Natural killer cell (primary cell): ENCODE data around the gene TEX2. TPM values are rescaled to one million over a fixed set of nuclear protein-coding genes. Genes with fewer than 3 reads are reported as not detected.
"Not testable (repeated sequence)": the region's sequence is repeated elsewhere in the genome, so short reads cannot be mapped to it uniquely, and the experiment has no call there.

Experiments used
- ATAC-seq, 3 donors: fragments of 150-1000 bp in 2 of 3; fragments of 200-7000 bp in 1 of 3; cut with Tn5 transposase; 1 replicate in 1 of 3; 2 replicates in 2 of 3; pipeline ENCODE4 v1.10.0; 2021; ENCODE audit warnings: mild to moderate bottlenecking in 2 of 3, moderate library complexity in 2 of 3
- DNase-seq, 2 donors: peaks; one replicate each; pipeline versions ENCODE4 v3.0.0 to v3.0.0-alpha.2; 2013 to 2021; ENCODE audit warnings: mixed read lengths in 1 of 2
- H3K27ac ChIP-seq: one replicate; pipeline ENCODE4 v1.5.1; 2013; ENCODE audit warnings: mild to moderate bottlenecking, low read length
- H3K27me3 ChIP-seq: one replicate; pipeline ENCODE4 v1.6.1; 2013; ENCODE audit warnings: low read length; ENCODE audit not compliant: control insufficient read depth, insufficient read depth
- H3K36me3 ChIP-seq: one replicate; pipeline ENCODE4 v1.6.1; 2013; ENCODE audit warnings: low read length; ENCODE audit not compliant: control insufficient read depth, insufficient read depth
- H3K4me1 ChIP-seq: one replicate; pipeline ENCODE4 v1.6.1; 2013; ENCODE audit warnings: low read length; ENCODE audit not compliant: control insufficient read depth, insufficient read depth
- H3K4me3 ChIP-seq: one replicate; pipeline ENCODE4 v1.5.1; 2013; ENCODE audit warnings: low read length
- H3K9me3 ChIP-seq: one replicate; pipeline ENCODE4 v1.6.1; 2013; ENCODE audit warnings: low read length; ENCODE audit not compliant: control insufficient read depth, insufficient read depth
- H3K27ac Mint-ChIP-seq, 2 donors: one replicate each; pipeline ENCODE4 v1.8.0; 2022; ENCODE audit warnings: mild to moderate bottlenecking in 2 of 2, mixed read lengths in 2 of 2, moderate library complexity in 1 of 2
- H3K27me3 Mint-ChIP-seq, 2 donors: one replicate each; pipeline ENCODE4 v1.8.0; 2022; ENCODE audit warnings: low read depth in 2 of 2, mixed read lengths in 2 of 2
- H3K36me3 Mint-ChIP-seq: one replicate; pipeline ENCODE4 v1.8.0; 2022; ENCODE audit warnings: mixed read lengths
- H3K4me1 Mint-ChIP-seq, 2 donors: one replicate each; pipeline ENCODE4 v1.8.0; 2022; ENCODE audit warnings: mixed read lengths in 2 of 2
- H3K4me3 Mint-ChIP-seq: one replicate; pipeline ENCODE4 v1.8.0; 2022; ENCODE audit warnings: mild to moderate bottlenecking, moderate library complexity, mixed read lengths
- H3K9me3 Mint-ChIP-seq, 2 donors: one replicate each; pipeline ENCODE4 v1.8.0; 2022; ENCODE audit warnings: mixed read lengths in 2 of 2
- WGBS: methylation state at CpG from one replicate; pipeline ENCODE4 v1.1.7; 2013; ENCODE audit warnings: missing lambda C conversion rate; ENCODE audit not compliant: insufficient coverage; 5-methylcytosine and 5-hydroxymethylcytosine counted together
- intact Hi-C: fragments of 100-400 bp; cut with micrococcal nuclease; formaldehyde crosslinking; loops from one replicate; pipeline ENCODE4 v1.14.2; 2022
- total RNA-seq, 4 donors: library from RNA; stranded (reverse); fragments of 120-200 nt in 1 of 4; gene quantifications; one replicate each; pipeline versions ENCODE4 v1.2.3 to v1.2.4, GENCODE V29; 2013 to 2022
- TF ChIP-seq, protein P1 (sequence below): fragments of 200-600 bp; IDR thresholded peaks from one replicate; pipeline ENCODE4 v1.8.0; 2022; ENCODE audit warnings: antibody characterized with exemption

TEX2 gene
- total RNA-seq, 3 donors from 2014 or later (not counting 1 experiment from before 2014, with no cell fraction given): 8.3 to 16.3 (median 11.3) TPM

DNA sequence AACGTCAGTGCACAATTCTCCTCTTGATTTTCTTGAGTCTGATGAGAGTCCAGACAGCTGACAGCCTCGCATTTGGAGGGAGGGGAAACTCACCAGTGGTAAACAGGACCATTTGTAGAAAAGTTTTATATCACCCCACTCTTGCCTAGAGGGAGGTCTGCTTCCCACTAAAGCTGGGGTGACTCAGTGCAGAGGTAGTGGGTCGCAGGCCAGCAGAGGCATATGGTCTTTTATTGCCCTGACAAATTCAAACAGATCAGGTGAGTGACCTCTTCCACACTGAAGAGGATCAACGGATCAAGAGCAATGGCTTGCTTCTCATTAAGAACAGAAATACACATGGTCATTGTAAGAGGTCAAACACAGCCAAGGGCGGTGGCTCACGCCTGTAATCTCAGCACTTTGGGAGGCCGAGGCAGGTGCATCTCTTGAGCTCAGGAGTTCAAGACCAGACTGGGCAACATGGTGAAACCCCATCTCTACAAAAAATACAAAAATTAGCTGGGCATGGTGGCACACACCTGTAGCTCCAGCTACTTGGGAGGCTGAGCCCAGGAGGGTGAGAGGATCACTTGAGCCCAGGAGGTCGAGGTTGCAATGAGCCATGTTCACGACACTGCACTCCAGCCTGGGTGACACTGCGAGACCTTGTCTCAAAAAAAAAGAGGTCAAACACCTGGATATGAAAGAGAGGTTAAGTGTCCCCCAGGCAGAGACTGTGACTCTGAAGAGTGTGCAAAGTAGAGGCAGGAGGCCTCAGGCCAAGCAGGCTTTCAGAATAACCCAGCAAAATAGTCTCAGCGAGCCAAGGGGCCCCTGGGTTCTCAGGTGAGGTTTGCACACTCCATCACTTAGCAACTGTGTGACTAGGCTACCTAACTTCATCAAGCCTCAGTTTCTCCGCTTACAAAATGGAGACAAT is 76.6 kb downstream of the TEX2 start:
- WGBS: 96% methylated on average over 12 of the region's 12 CpGs
- DNase-seq: no peak
- Mint-ChIP-seq H3K36me3 (no peaks in the 10 kb centered on the region), H3K4me1 (peaks cover 9% of the 10 kb centered on the region in 2 donors), H3K27ac (no peak overlapping the region), H3K27me3 (no peaks in the 10 kb centered on the region), H3K9me3 (no peaks in the 10 kb centered on the region), H3K4me3 (no peak overlapping the region)
- intact Hi-C loops: no loop called here
- ATAC-seq: no peak
- H3K9me3 ChIP-seq: no peaks in the 10 kb centered on the region
- H3K27me3 ChIP-seq: no peaks in the 10 kb centered on the region
- H3K4me1 ChIP-seq: peaks cover 7% of the 10 kb centered on the region
- H3K36me3 ChIP-seq: peaks cover 2% of the 10 kb centered on the region
- no peak overlapping the region for H3K27ac ChIP-seq
- TF ChIP-seq, protein P1, sequence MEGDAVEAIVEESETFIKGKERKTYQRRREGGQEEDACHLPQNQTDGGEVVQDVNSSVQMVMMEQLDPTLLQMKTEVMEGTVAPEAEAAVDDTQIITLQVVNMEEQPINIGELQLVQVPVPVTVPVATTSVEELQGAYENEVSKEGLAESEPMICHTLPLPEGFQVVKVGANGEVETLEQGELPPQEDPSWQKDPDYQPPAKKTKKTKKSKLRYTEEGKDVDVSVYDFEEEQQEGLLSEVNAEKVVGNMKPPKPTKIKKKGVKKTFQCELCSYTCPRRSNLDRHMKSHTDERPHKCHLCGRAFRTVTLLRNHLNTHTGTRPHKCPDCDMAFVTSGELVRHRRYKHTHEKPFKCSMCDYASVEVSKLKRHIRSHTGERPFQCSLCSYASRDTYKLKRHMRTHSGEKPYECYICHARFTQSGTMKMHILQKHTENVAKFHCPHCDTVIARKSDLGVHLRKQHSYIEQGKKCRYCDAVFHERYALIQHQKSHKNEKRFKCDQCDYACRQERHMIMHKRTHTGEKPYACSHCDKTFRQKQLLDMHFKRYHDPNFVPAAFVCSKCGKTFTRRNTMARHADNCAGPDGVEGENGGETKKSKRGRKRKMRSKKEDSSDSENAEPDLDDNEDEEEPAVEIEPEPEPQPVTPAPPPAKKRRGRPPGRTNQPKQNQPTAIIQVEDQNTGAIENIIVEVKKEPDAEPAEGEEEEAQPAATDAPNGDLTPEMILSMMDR: no peak
- no peak overlapping the region for H3K4me3 ChIP-seq

- not testable (repeated sequence) for H3K4me1 ChIP-seq, ATAC-seq
These were observed 77.5 kb downstream of the TEX2 start for GRCh38 chr17:64185557-64185956.

GRCh38 chr17:64185101-64185500 is 78.0 kb downstream of the TEX2 start:
- H3K36me3 Mint-ChIP-seq: no peaks in the 10 kb centered on the region
- Histone ChIP-seq H3K36me3 (peaks cover 2% of the 10 kb centered on the region), H3K4me3 (no peak overlapping the region), H3K27ac (no peak overlapping the region), H3K9me3 (no peaks in the 10 kb centered on the region), H3K4me1 (peaks cover 7% of the 10 kb centered on the region), H3K27me3 (no peaks in the 10 kb centered on the region)
- TF ChIP-seq, protein P1: no peak
- ATAC-seq: no peak
- intact Hi-C loops: no loop called here
- H3K4me1 Mint-ChIP-seq: peaks cover 9% of the 10 kb centered on the region in 2 donors
- no peaks in the 10 kb centered on the region for H3K9me3 Mint-ChIP-seq
- no peaks in the 10 kb centered on the region for H3K27me3 Mint-ChIP-seq
- no CpG with 5 or more reads among the region's 3 CpGs for WGBS
- no peak for DNase-seq
- H3K27ac Mint-ChIP-seq: no peak overlapping the region
- no peak overlapping the region for H3K4me3 Mint-ChIP-seq

More at GRCh38 chr17:64185557-64185956, 77.5 kb downstream of the TEX2 start:
- H3K9me3 ChIP-seq, DNase-seq, H3K27me3 Mint-ChIP-seq, H3K27me3 ChIP-seq, H3K36me3 Mint-ChIP-seq, intact Hi-C loops, H3K27ac ChIP-seq, H3K4me3 Mint-ChIP-seq, H3K4me3 ChIP-seq, H3K36me3 ChIP-seq, H3K4me1 Mint-ChIP-seq, H3K27ac Mint-ChIP-seq, H3K9me3 Mint-ChIP-seq: not testable (repeated sequence)
- 91% methylated on average over 9 of the region's 9 CpGs for WGBS

GRCh38 chr17:64183815-64184214 is 79.2 kb downstream of the TEX2 start:
- no peak overlapping the region for H3K4me3 Mint-ChIP-seq
- no peak overlapping the region for H3K27ac ChIP-seq
- peaks cover 2% of the 10 kb centered on the region for H3K36me3 ChIP-seq
- peaks cover 7% of the 10 kb centered on the region for H3K4me1 ChIP-seq
- no peak overlapping the region for H3K4me3 ChIP-seq
- WGBS: 82% methylated on average over 3 of the region's 4 CpGs
- ATAC-seq (peak; percentile 44 to 79 (median 68)), DNase-seq (no peak)
- peaks cover 9% of the 10 kb centered on the region in 2 donors for H3K4me1 Mint-ChIP-seq
- TF ChIP-seq, protein P1: no peak
- no peaks in the 10 kb centered on the region for H3K27me3 Mint-ChIP-seq
- no peaks in the 10 kb centered on the region for H3K9me3 ChIP-seq
- no peaks in the 10 kb centered on the region for H3K27me3 ChIP-seq
- H3K36me3 Mint-ChIP-seq: no peaks in the 10 kb centered on the region
- H3K27ac Mint-ChIP-seq: peak overlapping the region in 1 of 2 donors; percentile 33
- intact Hi-C loops: no loop called here
- H3K9me3 Mint-ChIP-seq: no peaks in the 10 kb centered on the region
